Heart left ventricle (tissue), 16 donors: Measurements from ENCODE around the gene JUP. TPM values are rescaled to one million over a fixed set of nuclear protein-coding genes. Genes with fewer than 3 reads are reported as not detected.

Experiments
- ATAC-seq, 4 donors: fragments of 200-7000 bp; cut with Tn5 transposase; one replicate each; pipeline ENCODE4 v1.9.1; 2020 to 2022; ENCODE audit warnings: moderate library complexity in 4 of 4, mild to moderate bottlenecking in 3 of 4, moderate number of reproducible peaks in 1 of 4
- DNase-seq, 5 donors: peaks; one replicate each; pipeline ENCODE4 v3.0.0-alpha.2; 2020
- H3K27ac ChIP-seq, 12 donors: fragments of 200-600 bp; sonication (generic) in 4 of 12; one replicate each; pipeline versions ENCODE4 v1.5.0 to v1.8.0; 2016 to 2022; ENCODE audit warnings: mild to moderate bottlenecking in 2 of 12
- H3K27me3 ChIP-seq, 9 donors: fragments of 200-600 bp; sonication (generic) in 2 of 9; one replicate each; pipeline versions ENCODE4 v1.5.1 to v1.8.0; 2016 to 2022; ENCODE audit warnings: mild to moderate bottlenecking in 3 of 9
- H3K36me3 ChIP-seq, 9 donors: fragments of 200-600 bp; sonication (generic) in 2 of 9; one replicate each; pipeline versions ENCODE4 v1.5.0 to v1.8.0; 2018 to 2022; ENCODE audit warnings: mild to moderate bottlenecking in 2 of 9
- H3K4me1 ChIP-seq, 12 donors: fragments of 200-600 bp; sonication (generic) in 4 of 12; one replicate each; pipeline versions ENCODE4 v1.5.0 to v1.8.0; 2016 to 2022; ENCODE audit warnings: mild to moderate bottlenecking in 3 of 12
- H3K4me3 ChIP-seq, 12 donors: fragments of 200-600 bp; sonication (generic) in 4 of 12; one replicate each; pipeline versions ENCODE4 v1.5.0 to v1.8.0; 2017 to 2022; ENCODE audit warnings: mild to moderate bottlenecking in 9 of 12, moderate library complexity in 4 of 12
- H3K9me3 ChIP-seq, 12 donors: fragments of 200-600 bp; sonication (generic) in 4 of 12; one replicate each; pipeline versions ENCODE4 v1.5.0 to v1.8.0; 2016 to 2022; ENCODE audit warnings: mild to moderate bottlenecking in 1 of 12
- POLR2A ChIP-seq, 2 donors: fragments of 450-650 bp; IDR thresholded peaks; one replicate each; pipeline ENCODE4 v1.6.1; 2017; ENCODE audit warnings: antibody characterized with exemption in 2 of 2, mild to moderate bottlenecking in 2 of 2, moderate library complexity in 2 of 2
- WGBS, 4 donors: extraction: QIAGEN DNeasy Blood & Tissue Kit in 2 of 4; methylation state at CpG; one replicate each; pipeline versions ENCODE4 v1.1.5 to v1.1.7; 2013 to 2018; 5-methylcytosine and 5-hydroxymethylcytosine counted together
- intact Hi-C, 10 donors: fragments of 100-400 bp; cut with DNase I; formaldehyde crosslinking; loops; one replicate each; pipeline versions ENCODE4 v1.11.1 to v1.14.2; 2022
- polyA plus RNA-seq, 2 donors: library from polyadenylated mRNA; stranded (reverse); fragments of 200-250 nt; gene quantifications; one replicate each; pipeline ENCODE4 v1.2.3, GENCODE V29; 2013
- total RNA-seq, 9 donors: library from RNA; depleted of rRNA in 2 of 9; stranded (reverse); fragments of >200 nt in 2 of 9; fragmentation: NEBNext Ultra II Directional in 3 of 9; extraction: Animal tissue kit (Norgen Biotek cat#: 25700) in 3 of 9; gene quantifications; one replicate each; pipeline versions ENCODE4 v1.1.0 to v1.2.4, GENCODE V29; 2016 to 2023
- TF ChIP-seq, protein P1 (sequence below), 12 donors: fragments of 200-600 bp; sonication (generic) in 4 of 12; IDR thresholded peaks; one replicate each; pipeline versions ENCODE4 v1.5.0 to v1.8.0; 2018 to 2022; ENCODE audit warnings: antibody characterized with exemption in 12 of 12, mild to moderate bottlenecking in 5 of 12
- donor health status: ischemic (EF 13 %, LVEDD 7.1; RV severe dilation, severe dysfunction).
- donor health status: healthy with polysubstance abuse.
- donor health status: DM: no; HTN: yes; CAD: no.
- donor health status: DM: no; HTN: no; CAD: no.
- donor health status: ischemic (EF 25% LVEDD 6.9; RV normal size, moderate dysfunction).
- donor health status: ischemic (EF 25% LVEDD 5.7; RV mildly dilated, moderate dysfunction).
- donor health status: healthy.
- donor health status: DM: yes; HTN: yes; CAD: no.
- donor health status: ischemic (EF 35%, LVEDD 5.7; RV mildly dilated, moderate dysfunction).
- donor health status: nonischemic (EF 11% LVEDD 7.7; RV severe dilation, severe dysfunction).
- donor health status: DM: yes; HTN: yes; CAD: no.
- donor health status: PGD.
- donor health status: ischemic (EF 29% LVEDD 5.4; RV normal size, mild dysfunction).
- donor health status: nonischemic (EF 23%, LVEDD 6.1; RV moderate dilation, normal function).

JUP gene
- total and polyA plus RNA-seq, 11 donors, result 94.6 to 503 (median 159) TPM

GRCh38 chr17:41799366-41799765 is 12.9 kb upstream of the JUP start:
- no peaks in the 10 kb centered on the region for H3K9me3 ChIP-seq
- ATAC-seq, result no peak
- H3K27me3 ChIP-seq, result no peaks in the 10 kb centered on the region
- peaks cover 3 to 20% (median 13%) of the 10 kb centered on the region in 12 donors for H3K4me1 ChIP-seq
- intact Hi-C loops, result no loop called here
- WGBS, 4 donors, result 88 to 97% (median 95%) methylated on average over 8 of the region's 8 CpGs
- H3K4me3 ChIP-seq, result no peak overlapping the region
- peaks cover 0 to 4% (median 0%) of the 10 kb centered on the region in 9 donors for H3K36me3 ChIP-seq
- H3K27ac ChIP-seq, result no peak overlapping the region
- TF ChIP-seq, protein P1, sequence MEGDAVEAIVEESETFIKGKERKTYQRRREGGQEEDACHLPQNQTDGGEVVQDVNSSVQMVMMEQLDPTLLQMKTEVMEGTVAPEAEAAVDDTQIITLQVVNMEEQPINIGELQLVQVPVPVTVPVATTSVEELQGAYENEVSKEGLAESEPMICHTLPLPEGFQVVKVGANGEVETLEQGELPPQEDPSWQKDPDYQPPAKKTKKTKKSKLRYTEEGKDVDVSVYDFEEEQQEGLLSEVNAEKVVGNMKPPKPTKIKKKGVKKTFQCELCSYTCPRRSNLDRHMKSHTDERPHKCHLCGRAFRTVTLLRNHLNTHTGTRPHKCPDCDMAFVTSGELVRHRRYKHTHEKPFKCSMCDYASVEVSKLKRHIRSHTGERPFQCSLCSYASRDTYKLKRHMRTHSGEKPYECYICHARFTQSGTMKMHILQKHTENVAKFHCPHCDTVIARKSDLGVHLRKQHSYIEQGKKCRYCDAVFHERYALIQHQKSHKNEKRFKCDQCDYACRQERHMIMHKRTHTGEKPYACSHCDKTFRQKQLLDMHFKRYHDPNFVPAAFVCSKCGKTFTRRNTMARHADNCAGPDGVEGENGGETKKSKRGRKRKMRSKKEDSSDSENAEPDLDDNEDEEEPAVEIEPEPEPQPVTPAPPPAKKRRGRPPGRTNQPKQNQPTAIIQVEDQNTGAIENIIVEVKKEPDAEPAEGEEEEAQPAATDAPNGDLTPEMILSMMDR (IDR thresholded peaks at IDR 0.05), result no peak
- TF ChIP-seq POLR2A (IDR thresholded peaks at IDR 0.05), result no peak
- DNase-seq, result no peak

DNA sequence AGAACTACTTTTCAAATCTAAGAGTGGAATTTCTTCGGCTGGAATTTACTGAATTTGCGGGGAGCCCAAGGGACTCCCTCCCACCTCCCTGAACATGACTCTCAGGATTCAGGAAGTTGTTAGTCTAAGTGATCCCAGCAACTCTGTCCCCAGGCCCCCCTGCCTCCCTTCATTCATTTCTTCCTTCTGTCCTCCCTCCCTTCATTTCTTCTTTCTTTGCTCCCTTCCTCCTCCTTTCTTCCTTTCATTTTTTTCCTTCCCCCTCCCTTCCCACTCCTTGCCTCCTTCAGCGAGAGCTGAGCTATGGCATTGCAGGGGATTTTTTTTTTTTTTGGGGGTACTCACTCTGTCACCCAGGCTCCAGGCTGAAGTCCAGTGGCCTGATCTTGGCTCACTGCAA is 10.9 kb upstream of the JUP start:
- no peak overlapping the region for H3K4me3 ChIP-seq
- peaks cover 0 to under 1% (median 0%) of the 10 kb centered on the region in 9 donors for H3K36me3 ChIP-seq
- intact Hi-C loops, result no loop called here
- no peaks in the 10 kb centered on the region for H3K27me3 ChIP-seq
- WGBS, 4 donors, result 84 to 89% (median 84%) methylated on average over 3 of the region's 3 CpGs
- no peak for TF ChIP-seq POLR2A (IDR thresholded peaks at IDR 0.05)
- TF ChIP-seq, protein P1 (IDR thresholded peaks at IDR 0.05), result no peak
- no peaks in the 10 kb centered on the region for H3K9me3 ChIP-seq
- H3K27ac ChIP-seq, result no peak overlapping the region
- H3K4me1 ChIP-seq, result peaks cover 7 to 40% (median 30%) of the 10 kb centered on the region in 12 donors
- ATAC-seq (no peak), DNase-seq (no peak)

GRCh38 chr17:41796121-41796895 is 9.8 kb upstream of the JUP start:
- TF ChIP-seq, protein P1 (IDR thresholded peaks at IDR 0.05), result no peak
- TF ChIP-seq POLR2A (IDR thresholded peaks at IDR 0.05), result no peak
- peaks cover 10 to 42% (median 37%) of the 10 kb centered on the region in 12 donors for H3K4me1 ChIP-seq
- no peaks in the 10 kb centered on the region for H3K36me3 ChIP-seq
- ATAC-seq, result no peak
- intact Hi-C loops, result no loop called here
- H3K4me3 ChIP-seq, result no peak overlapping the region
- H3K27ac ChIP-seq, result no peak overlapping the region
- WGBS, 4 donors, result 92 to 97% (median 93%) methylated on average over 9 to 10 of the region's 10 CpGs
- DNase-seq, result no peak
- H3K27me3 ChIP-seq, result no peaks in the 10 kb centered on the region
- H3K9me3 ChIP-seq, result no peaks in the 10 kb centered on the region

GRCh38 chr17:41794540-41794975 is 8.0 kb upstream of the JUP start:
- no peak overlapping the region for H3K4me3 ChIP-seq
- DNase-seq, result no peak
- H3K9me3 ChIP-seq, result no peaks in the 10 kb centered on the region
- no peak for TF ChIP-seq POLR2A (IDR thresholded peaks at IDR 0.05)
- TF ChIP-seq, protein P1 (IDR thresholded peaks at IDR 0.05), result no peak
- no peaks in the 10 kb centered on the region for H3K27me3 ChIP-seq
- no peaks in the 10 kb centered on the region for H3K36me3 ChIP-seq
- WGBS, 4 donors, result 89 to 97% (median 94%) methylated on average over 5 of the region's 5 CpGs
- H3K4me1 ChIP-seq, result peaks cover 10 to 36% (median 31%) of the 10 kb centered on the region in 12 donors
- peak overlapping the region in 11 of 12 donors; percentile 74 to 98 (median 93) for H3K27ac ChIP-seq
- intact Hi-C loops, result loop anchor here in 1 of 10 donors (5.0 kb wide), 1 partner anchor 47 kb away; no protein-coding TSS in a partner anchor
- ATAC-seq, result no peak
